HEK293 (cell line): ENCODE measurements around the gene NUDCD3.

Experiments used
- CTCF ChIA-PET: fragments of 350-600 bp; formaldehyde crosslinking; extraction: SDS; loops from one replicate; lab custom pipeline; 2021; ENCODE audit warnings: antibody characterized with exemption; lab: Yijun Ruan, JAX
- POLR2A ChIA-PET: fragments of 300-600 bp; formaldehyde crosslinking; extraction: SDS; loops from one replicate; lab custom pipeline; 2020; ENCODE audit warnings: antibody characterized with exemption, inconsistent platforms; lab: Yijun Ruan, JAX
- H3K27ac ChIP-seq: fragments of 200-500 bp; sonication (Bioruptor generic); 2 replicates; pipeline ENCODE4 v1.5.1; 2014; ENCODE audit warnings: low read depth, low read length, control low read depth, inconsistent platforms; ENCODE audit errors: extremely low read depth
- H3K36me3 ChIP-seq, 2 experiments: fragments of 200-500 bp in 1 of 2; sonication (Bioruptor generic) in 1 of 2; 1 replicate in 1 of 2; 2 replicates in 1 of 2; pipeline ENCODE4 v1.5.1; 2014 to 2017; ENCODE audit warnings: inconsistent platforms in 2 of 2, low read length in 2 of 2; ENCODE audit not compliant: control insufficient read depth in 2 of 2, insufficient read depth in 1 of 2
- H3K4me1 ChIP-seq: fragments of 200-500 bp; sonication (Bioruptor generic); 2 replicates; pipeline ENCODE4 v1.5.1; 2014; ENCODE audit warnings: mild to moderate bottlenecking, low read length, inconsistent platforms; ENCODE audit not compliant: control insufficient read depth, insufficient read depth
- H3K4me3 ChIP-seq: 2 replicates; pipeline ENCODE4 v1.5.1; 2011; ENCODE audit warnings: low read depth, mild to moderate bottlenecking, control low read depth, low read length, moderate library complexity
- H3K9me3 ChIP-seq: fragments of 200-500 bp; sonication (Bioruptor generic); 2 replicates; pipeline ENCODE4 v1.5.1; 2014; ENCODE audit warnings: low read depth, low read length, inconsistent platforms; ENCODE audit not compliant: control insufficient read depth, insufficient read depth
- ATF2 ChIP-seq: fragments of 450-650 bp; formaldehyde crosslinking; IDR thresholded peaks from 2 replicates; pipeline ENCODE4 v1.5.1; 2016; ENCODE audit warnings: missing biosample characterization, missing genetic modification characterization, low read depth
- BCL11A ChIP-seq: fragments of 450-650 bp; formaldehyde crosslinking; IDR thresholded peaks from 2 replicates; pipeline ENCODE4 v1.5.1; 2016; ENCODE audit warnings: low read depth, missing biosample characterization, missing genetic modification characterization
- OSR2 ChIP-seq: fragments of 450-650 bp; formaldehyde crosslinking; IDR thresholded peaks from 2 replicates; pipeline ENCODE4 v1.5.1; 2016; ENCODE audit warnings: missing biosample characterization, missing genetic modification characterization
- REST ChIP-seq: fragments of 450-650 bp; formaldehyde crosslinking; IDR thresholded peaks from 2 replicates; pipeline ENCODE4 v1.5.1; 2016; ENCODE audit warnings: missing biosample characterization, missing genetic modification characterization
- ZBTB26 ChIP-seq: fragments of 450-650 bp; formaldehyde crosslinking; optimal IDR thresholded peaks from 2 replicates; pipeline ENCODE3; 2016; ENCODE audit warnings: missing biosample characterization, mild to moderate bottlenecking, missing genetic modification characterization
- ZNF121 ChIP-seq: fragments of 450-650 bp; formaldehyde crosslinking; IDR thresholded peaks from 2 replicates; pipeline ENCODE4 v1.5.1; 2016; ENCODE audit warnings: missing biosample characterization, missing genetic modification characterization
- ZNF184 ChIP-seq: fragments of 450-650 bp; IDR thresholded peaks from 2 replicates; pipeline ENCODE4 v1.5.1; 2018; ENCODE audit warnings: missing biosample characterization, mild to moderate bottlenecking, missing genetic modification characterization
- ZNF19 ChIP-seq: fragments of 450-650 bp; formaldehyde crosslinking; IDR thresholded peaks from 2 replicates; pipeline ENCODE4; 2016; ENCODE audit warnings: missing biosample characterization, missing genetic modification characterization, low read depth
- ZNF26 ChIP-seq: fragments of 450-650 bp; formaldehyde crosslinking; IDR thresholded peaks from 2 replicates; pipeline ENCODE4 v1.5.1; 2016; ENCODE audit warnings: missing biosample characterization, missing genetic modification characterization
- ZNF280C ChIP-seq: fragments of 450-650 bp; formaldehyde crosslinking; IDR thresholded peaks from 2 replicates; pipeline ENCODE4 v1.5.1; 2016; ENCODE audit warnings: missing biosample characterization, missing genetic modification characterization
- ZNF292 ChIP-seq: fragments of 450-650 bp; formaldehyde crosslinking; IDR thresholded peaks from 2 replicates; pipeline ENCODE4 v1.5.1; 2016; ENCODE audit warnings: low read depth, missing biosample characterization, missing genetic modification characterization, borderline replicate concordance
- ZNF335 ChIP-seq: fragments of 450-650 bp; formaldehyde crosslinking; conservative IDR thresholded peaks from 2 replicates; pipeline ENCODE4 v1.5.1; 2016; ENCODE audit warnings: missing biosample characterization, missing genetic modification characterization
- ZNF362 ChIP-seq: fragments of 450-650 bp; formaldehyde crosslinking; IDR thresholded peaks from 2 replicates; pipeline ENCODE4 v1.5.1; 2016; ENCODE audit warnings: missing biosample characterization, missing genetic modification characterization
- ZNF561 ChIP-seq: fragments of 450-650 bp; IDR thresholded peaks from 2 replicates; pipeline ENCODE4 v1.5.1; 2018; ENCODE audit warnings: missing biosample characterization, missing genetic modification characterization, borderline replicate concordance
- ZNF585B ChIP-seq: fragments of 450-650 bp; formaldehyde crosslinking; IDR thresholded peaks from 2 replicates; pipeline ENCODE4 v1.5.1; 2016; ENCODE audit warnings: missing biosample characterization, missing genetic modification characterization
- ZNF660 ChIP-seq: fragments of 450-650 bp; IDR thresholded peaks from 2 replicates; pipeline ENCODE4 v1.5.1; 2018; ENCODE audit warnings: missing biosample characterization, mild to moderate bottlenecking, missing genetic modification characterization
- ZNF677 ChIP-seq: fragments of 450-650 bp; IDR thresholded peaks from 2 replicates; pipeline ENCODE4 v1.5.0; 2018; ENCODE audit warnings: missing biosample characterization, mild to moderate bottlenecking, missing genetic modification characterization, moderate library complexity
- ZNF701 ChIP-seq: fragments of 450-650 bp; formaldehyde crosslinking; IDR thresholded peaks from 2 replicates; pipeline ENCODE4 v1.5.1; 2016; ENCODE audit warnings: missing biosample characterization, missing genetic modification characterization
- ZNF704 ChIP-seq: fragments of 450-650 bp; formaldehyde crosslinking; IDR thresholded peaks from 2 replicates; pipeline ENCODE4 v1.5.1; 2016; ENCODE audit warnings: missing biosample characterization, missing genetic modification characterization
- ZSCAN30 ChIP-seq: fragments of 450-650 bp; IDR thresholded peaks from 2 replicates; pipeline ENCODE4 v1.5.1; 2018; ENCODE audit warnings: missing biosample characterization, mild to moderate bottlenecking, missing genetic modification characterization, moderate library complexity

The NUDCD3 gene

GRCh38 chr7:44383566-44383965 is 106.9 kb downstream of the NUDCD3 start (continued):
- TF ChIP-seq ZNF26 (tag by site-specific recombination) (no peak), ZNF184 (tag by site-specific recombination) (no peak), ZNF704 (no peak), ZSCAN30 (tag by site-specific recombination) (no peak), ZNF561 (tag by site-specific recombination) (no peak), REST (tag by site-specific recombination) (no peak), ZNF585B (no peak), ATF2 (tag by site-specific recombination) (no peak), ZNF121 (tag by site-specific recombination) (no peak), ZNF362 (tag by site-specific recombination) (no peak), ZBTB26 (tag by site-specific recombination) (no peak), ZNF677 (tag by site-specific recombination) (no peak)

- TF ChIP-seq ZNF292 (tag by site-specific recombination) (no peak), ZNF660 (tag by site-specific recombination) (no peak), ZNF280C (tag by site-specific recombination) (no peak), ZNF701 (tag by site-specific recombination) (no peak), BCL11A (tag by site-specific recombination) (no peak), ZNF19 (tag by site-specific recombination) (no peak), ZNF335 (tag by site-specific recombination) (no peak), OSR2 (tag by site-specific recombination) (no peak)
- H3K36me3 ChIP-seq, result peaks cover 0 to 43% of the 10 kb centered on the region in 2 experiments; a peak in 1 of 3 replicates
- no peak overlapping the region for H3K27ac ChIP-seq
- no peaks in the 10 kb centered on the region for H3K4me1 ChIP-seq
- ChIA-PET POLR2A (no interaction called here), CTCF (no interaction called here)
- no peak overlapping the region for H3K4me3 ChIP-seq
- no peaks in the 10 kb centered on the region for H3K9me3 ChIP-seq
Observed at GRCh38 chr7:44382459-44383265, 107.8 kb downstream of the NUDCD3 start.
